GM06990 (cell line): ENCODE results near the gene ZNF654.

Source experiments
- DNase-seq: peaks from one replicate; pipeline ENCODE4 v3.0.0-alpha.2; 2011; ENCODE audit not compliant: insufficient read length; ENCODE audit errors: extremely low read depth
- H3K27me3 ChIP-seq: replicated peaks from 2 replicates; pipeline ENCODE4 v1.6.0; 2011; ENCODE audit warnings: low read length; ENCODE audit not compliant: control insufficient read depth, insufficient read depth
- H3K36me3 ChIP-seq: 2 replicates; pipeline ENCODE4 v1.5.1; 2011; ENCODE audit warnings: low read length; ENCODE audit not compliant: control insufficient read depth, insufficient read depth
- H3K4me3 ChIP-seq: replicated peaks from 2 replicates; pipeline ENCODE4 v1.5.1; 2011; ENCODE audit warnings: low read depth, mild to moderate bottlenecking, control low read depth, low read length
- CTCF ChIP-seq: IDR thresholded peaks from 2 replicates; pipeline ENCODE4 v1.5.1; 2011; ENCODE audit warnings: low read length, control low read depth, mild to moderate bottlenecking, inconsistent platforms; ENCODE audit not compliant: insufficient read depth, poor library complexity, severe bottlenecking

ZNF654 gene

GRCh38 chr3:88192631-88193030 lies 133.6 kb downstream of the ZNF654 start:
- no peak for DNase-seq
- Histone ChIP-seq H3K4me3 (no peak overlapping the region), H3K27me3 (no peaks in the 10 kb centered on the region), H3K36me3 (no peaks in the 10 kb centered on the region)
- TF ChIP-seq CTCF = no peak
